Keratinocyte (primary cell): ENCODE data around the gene C9orf153.

Experiments used
- CTCF ChIP-seq, 3 experiments: IDR thresholded peaks in 1 of 3; conservative IDR thresholded peaks in 1 of 3; optimal IDR thresholded peaks in 1 of 3; 2 replicates in 2 of 3; 3 replicates in 1 of 3; pipeline versions ENCODE3 to v1.5.1; 2011; ENCODE audit warnings: low read length in 3 of 3, mild to moderate bottlenecking in 3 of 3, moderate library complexity in 2 of 3, control low read depth in 1 of 3, inconsistent platforms in 1 of 3; ENCODE audit not compliant: insufficient read depth in 2 of 3; ENCODE audit errors: extremely low read depth in 1 of 3
- EZH2 ChIP-seq: IDR thresholded peaks from one replicate; pipeline ENCODE4 v1.6.1; 2012; ENCODE audit warnings: inconsistent platforms, mild to moderate bottlenecking, low read length, moderate library complexity

GRCh38 chr9:86201474-86202337, 57.8 kb downstream of the C9orf153 start:
- TF ChIP-seq CTCF (optimal IDR thresholded peaks at IDR 0.05 in 1 of 3, IDR thresholded peaks at IDR 0.05 in 1 of 3, conservative IDR thresholded peaks at IDR 0.05 in 1 of 3; ENCODE audit: extremely low read depth in 1 of 3, insufficient read depth in 2 of 3, low read length in 3 of 3): no peak
- no peak for TF ChIP-seq EZH2
